ENCODE data around the gene PAX7. TPM values are rescaled to one million over a fixed set of nuclear protein-coding genes. Genes with fewer than 3 reads are reported as not detected.

PAX7 gene
- polyA plus RNA-seq, 1 of the 3 experiments (the other 2 are of a cell fraction) = not detected

GRCh38 chr1:18703041-18703621 is 72.5 kb downstream of the PAX7 start:
- TF ChIP-seq FOXJ3 (CRISPR knock-in tag; IDR thresholded peaks at IDR 0.05) = no peak
- TF ChIP-seq TAF1 (IDR thresholded peaks at IDR 0.05; ENCODE audit: borderline replicate concordance, low read depth, low read length) = no peak
- TF ChIP-seq GABPA (IDR thresholded peaks at IDR 0.05; ENCODE audit: low read depth) = no peak
- no peak for TF ChIP-seq USF1 (IDR thresholded peaks at IDR 0.05; ENCODE audit: borderline replicate concordance, low read depth)
- no peak for TF ChIP-seq SIN3A (IDR thresholded peaks at IDR 0.05; ENCODE audit: borderline replicate concordance, low read depth, low read length)
- TF ChIP-seq NRF1 (IDR thresholded peaks at IDR 0.05; ENCODE audit: low read depth, low read length) = no peak
- peak; percentile 67 for DNase-seq
- Histone ChIP-seq H3K79me2 (ENCODE audit: insufficient read depth) (no peaks in the 10 kb centered on the region), H3F3A (replicated peaks; ENCODE audit: insufficient read depth) (no peaks in the 10 kb centered on the region), H3K36me3 (replicated peaks in 1 of 2; ENCODE audit: control insufficient read depth in 1 of 2, insufficient read depth in 2 of 2, low read length in 1 of 2) (no peaks in the 10 kb centered on the region), H3K9me3 (no peaks in the 10 kb centered on the region), H3K9me2 (no peaks in the 10 kb centered on the region), H2AFZ (ENCODE audit: low read depth) (no peak overlapping the region), H3K4me3 (ENCODE audit: low read depth in 2 of 2, low read length in 1 of 2) (0 out of 4 replicates have a peak overlapping the region, but pooled peaks of 1 of the 2 experiments have one; percentile 19), H3K4me2 (no peak overlapping the region), H3K27ac (ENCODE audit: low read depth in 2 of 2, low read length in 1 of 2) (no peak overlapping the region), H3K27me3 (ENCODE audit: insufficient read depth) (no peaks in the 10 kb centered on the region), H4K20me1 (ENCODE audit: insufficient read depth) (no peaks in the 10 kb centered on the region), H3K9ac (no peak overlapping the region), H3K4me1 (ENCODE audit: control insufficient read depth in 1 of 2, insufficient read depth in 2 of 2, low read depth in 1 of 2, low read length in 1 of 2) (peaks cover 0 to 2% of the 10 kb centered on the region in 2 experiments; a peak in 1 of 4 replicates)
- CTCF ChIA-PET = interaction anchor here (1.2 to 1.4 kb wide), 2 partner anchors 21 to 105 kb away, joined by 4 to 6 read pairs; no protein-coding TSS in a partner anchor
- POLR2A ChIA-PET = no interaction called here
- 33% methylated on average over 11 of the region's 21 CpGs for WGBS (ENCODE audit: low lambda C conversion rate)

- 42% methylated on average over 11 of the region's 12 CpGs for WGBS (ENCODE audit: low lambda C conversion rate)
- no peak overlapping the region for H3K27ac ChIP-seq (ENCODE audit: low read depth in 2 of 2, low read length in 1 of 2)
Observed at GRCh38 chr1:18705811-18706210, 75.2 kb downstream of the PAX7 start.

More at GRCh38 chr1:18705811-18706210, 75.2 kb downstream of the PAX7 start:
- H3K4me2 ChIP-seq = no peak overlapping the region
- no peak overlapping the region for H3K4me3 ChIP-seq (ENCODE audit: low read depth in 2 of 2, low read length in 1 of 2)
- H4K20me1 ChIP-seq (ENCODE audit: insufficient read depth) = no peaks in the 10 kb centered on the region
- TF ChIP-seq TEAD4 (IDR thresholded peaks at IDR 0.05; ENCODE audit: borderline replicate concordance, insufficient read depth) (no peak), CTCF (IDR thresholded peaks at IDR 0.05) (no peak), GATA2 (CRISPR knock-in tag; IDR thresholded peaks at IDR 0.05) (no peak), SMC3 (IDR thresholded peaks at IDR 0.05; ENCODE audit: low read depth, low read length) (no peak), IRF3 (IDR thresholded peaks at IDR 0.05; ENCODE audit: low read depth, low read length) (no peak), NFIC (IDR thresholded peaks at IDR 0.05; ENCODE audit: borderline replicate concordance) (no peak), YY1 (IDR thresholded peaks at IDR 0.05; ENCODE audit: low read depth) (no peak), MAX (IDR thresholded peaks at IDR 0.05; ENCODE audit: low read depth) (no peak), TAF1 (IDR thresholded peaks at IDR 0.05; ENCODE audit: borderline replicate concordance, low read depth, low read length) (no peak), REST (IDR thresholded peaks at IDR 0.05; ENCODE audit: low read depth, low read length) (no peak), RCOR1 (IDR thresholded peaks at IDR 0.05; ENCODE audit: low read length) (no peak), JUND (IDR thresholded peaks at IDR 0.05) (no peak), POLR2AphosphoS5 (IDR thresholded peaks at IDR 0.05; ENCODE audit: low read depth, low read length) (no peak), RXRA (IDR thresholded peaks at IDR 0.05; ENCODE audit: borderline replicate concordance, low read depth) (no peak), GABPA (IDR thresholded peaks at IDR 0.05; ENCODE audit: low read depth) (no peak), EP300 (IDR thresholded peaks at IDR 0.05; ENCODE audit: borderline replicate concordance in 1 of 2, low read depth in 1 of 2, low read length in 1 of 2) (no peak)
- H3K9me3 ChIP-seq = no peaks in the 10 kb centered on the region
- DNase-seq = no peak
- H3K79me2 ChIP-seq (ENCODE audit: insufficient read depth) = no peaks in the 10 kb centered on the region
- peaks cover 0 to 2% of the 10 kb centered on the region in 2 experiments; a peak in 1 of 4 replicates for H3K4me1 ChIP-seq (ENCODE audit: control insufficient read depth in 1 of 2, insufficient read depth in 2 of 2, low read depth in 1 of 2, low read length in 1 of 2)
- H2AFZ ChIP-seq (ENCODE audit: low read depth) = no peak overlapping the region
- H3K9me2 ChIP-seq = no peaks in the 10 kb centered on the region
- ChIA-PET POLR2A (no interaction called here), CTCF (interaction anchor here (1.4 to 1.8 kb wide), 3 partner anchors 108 to 178 kb away, joined by 3 to 6 read pairs (median 5); no protein-coding TSS in a partner anchor)
- H3K27me3 ChIP-seq (ENCODE audit: insufficient read depth) = no peaks in the 10 kb centered on the region
- no peaks in the 10 kb centered on the region for H3F3A ChIP-seq (replicated peaks; ENCODE audit: insufficient read depth)
- H3K9ac ChIP-seq = no peak overlapping the region
- H3K36me3 ChIP-seq (replicated peaks in 1 of 2; ENCODE audit: control insufficient read depth in 1 of 2, insufficient read depth in 2 of 2, low read length in 1 of 2) = no peaks in the 10 kb centered on the region

All from SK-N-SH (cell line).